ENCODE measurements around the gene TREML4. TPM values are rescaled to one million over a fixed set of nuclear protein-coding genes. Genes with fewer than 3 reads are reported as not detected.
A peak's percentile ranks its signal among the peaks of the same experiment; 100 is the strongest.

TREML4 gene
- total and polyA plus RNA-seq, 8 donors: not detected

- no peaks in the 10 kb centered on the region for H3K27me3 ChIP-seq
- H3K36me3 ChIP-seq: no peaks in the 10 kb centered on the region
- intact Hi-C loops (cut with DNase I; ENCODE audit: low total_unique reads): no loop called here
- no peak for DNase-seq
- H3K4me3 ChIP-seq: no peak overlapping the region
- peaks cover 0 to 19% (median 11%) of the 10 kb centered on the region in 4 donors for H3K9me3 ChIP-seq
- TF ChIP-seq CTCF (IDR thresholded peaks at IDR 0.05) (no peak), POLR2AphosphoS5 (IDR thresholded peaks at IDR 0.05) (no peak), POLR2A (IDR thresholded peaks at IDR 0.05) (no peak), EP300 (IDR thresholded peaks at IDR 0.05) (no peak)
- no peaks in the 10 kb centered on the region for H3K4me1 ChIP-seq
- no peak overlapping the region for H3K27ac ChIP-seq
These were observed 38.4 kb downstream of the TREML4 start for GRCh38 chr6:41266541-41266940.

GRCh38 chr6:41268478-41268877 lies 40.3 kb downstream of the TREML4 start:
- H3K36me3 ChIP-seq: no peaks in the 10 kb centered on the region
- H3K27ac ChIP-seq: no peak overlapping the region
- H3K9me3 ChIP-seq: peaks cover 0 to 4% (median 2%) of the 10 kb centered on the region in 4 donors
- H3K4me3 ChIP-seq: no peak overlapping the region
- TF ChIP-seq POLR2A (IDR thresholded peaks at IDR 0.05): no peak
- TF ChIP-seq EP300 (IDR thresholded peaks at IDR 0.05): no peak
- no peak for TF ChIP-seq CTCF (IDR thresholded peaks at IDR 0.05)
- no peaks in the 10 kb centered on the region for H3K4me1 ChIP-seq
- DNase-seq: no peak
- H3K27me3 ChIP-seq: no peaks in the 10 kb centered on the region
- intact Hi-C loops (cut with DNase I; ENCODE audit: low total_unique reads): no loop called here

- Histone ChIP-seq H3K27me3 (no peaks in the 10 kb centered on the region), H3K36me3 (no peaks in the 10 kb centered on the region), H3K4me1 (no peaks in the 10 kb centered on the region), H3K27ac (no peak overlapping the region), H3K4me3 (no peak overlapping the region), H3K9me3 (no peaks in the 10 kb centered on the region)
- TF ChIP-seq EP300 (IDR thresholded peaks at IDR 0.05): no peak
- no peak for TF ChIP-seq POLR2A (IDR thresholded peaks at IDR 0.05)
- intact Hi-C loops (cut with DNase I; ENCODE audit: low total_unique reads): no loop called here
- 66 to 90% (median 75%) methylated on average over 2 of the region's 2 CpGs for WGBS, 5 donors
- no peak for DNase-seq
These were observed 41.0 kb downstream of the TREML4 start for GRCh38 chr6:41269166-41269565.

GRCh38 chr6:41269716-41270115 lies 41.6 kb downstream of the TREML4 start:
- Histone ChIP-seq H3K36me3 (no peaks in the 10 kb centered on the region), H3K27me3 (peaks cover 0 to 3% (median 0%) of the 10 kb centered on the region in 3 donors), H3K4me3 (no peak overlapping the region), H3K27ac (no peak overlapping the region), H3K4me1 (no peaks in the 10 kb centered on the region), H3K9me3 (no peaks in the 10 kb centered on the region)
- no peak for DNase-seq
- TF ChIP-seq EP300 (IDR thresholded peaks at IDR 0.05) (no peak), POLR2A (IDR thresholded peaks at IDR 0.05) (no peak), POLR2AphosphoS5 (IDR thresholded peaks at IDR 0.05) (no peak), CTCF (IDR thresholded peaks at IDR 0.05) (no peak)
- WGBS, 5 donors: 75 to 92% (median 87%) methylated on average over 4 of the region's 4 CpGs
- intact Hi-C loops (cut with DNase I; ENCODE audit: low total_unique reads): no loop called here

GRCh38 chr6:41271901-41272395 lies 43.8 kb downstream of the TREML4 start:
- Histone ChIP-seq H3K36me3 (no peaks in the 10 kb centered on the region), H3K27ac (peak overlapping the region in 2 of 5 donors; percentile 54 to 65), H3K4me1 (no peaks in the 10 kb centered on the region), H3K4me3 (peak overlapping the region in 1 of 4 donors; percentile 8), H3K27me3 (peaks cover 0 to 20% (median 0%) of the 10 kb centered on the region in 3 donors), H3K9me3 (no peaks in the 10 kb centered on the region)
- DNase-seq: peak; percentile 27 to 34
- WGBS, 5 donors: 54 to 68% (median 65%) methylated on average over 7 of the region's 7 CpGs
- intact Hi-C loops (cut with DNase I; ENCODE audit: low total_unique reads): no loop called here
- TF ChIP-seq POLR2A (IDR thresholded peaks at IDR 0.05) (no peak), EP300 (IDR thresholded peaks at IDR 0.05) (no peak), CTCF (IDR thresholded peaks at IDR 0.05) (no peak), POLR2AphosphoS5 (IDR thresholded peaks at IDR 0.05) (no peak)
